Erythroblast (primary cell): ENCODE data around the gene WDR93.

Experiments
- GATA1 ChIP-seq: IDR thresholded peaks from 2 replicates; pipeline ENCODE4 v1.6.1; 2011; ENCODE audit warnings: low read depth, mild to moderate bottlenecking, control low read depth, low read length, moderate library complexity
- POLR2A ChIP-seq: IDR thresholded peaks from 2 replicates; pipeline ENCODE4 v1.6.1; 2011; ENCODE audit warnings: mild to moderate bottlenecking, low read length

GRCh38 chr15:89774492-89774891 lies 83.9 kb downstream of the WDR93 start:
- TF ChIP-seq POLR2A (no peak), GATA1 (no peak)
